ENCODE measurements around the gene RLIM.
"Not testable (repeated sequence)": the region's sequence is repeated elsewhere in the genome, so short reads cannot be mapped to it uniquely, and the experiment has no call there.

RLIM gene

GRCh38 chrX:74614093-74614909 lies at the start of gene RLIM:
Gene RLIM, minus strand, starts transcription at chrX:74614624. Its CDS starts 18,647 bp downstream, at chrX:74595977.
- intact Hi-C loops (cut with DNase I), result no loop called here
- peak; percentile 86 to 98 (median 89) for DNase-seq

DNA sequence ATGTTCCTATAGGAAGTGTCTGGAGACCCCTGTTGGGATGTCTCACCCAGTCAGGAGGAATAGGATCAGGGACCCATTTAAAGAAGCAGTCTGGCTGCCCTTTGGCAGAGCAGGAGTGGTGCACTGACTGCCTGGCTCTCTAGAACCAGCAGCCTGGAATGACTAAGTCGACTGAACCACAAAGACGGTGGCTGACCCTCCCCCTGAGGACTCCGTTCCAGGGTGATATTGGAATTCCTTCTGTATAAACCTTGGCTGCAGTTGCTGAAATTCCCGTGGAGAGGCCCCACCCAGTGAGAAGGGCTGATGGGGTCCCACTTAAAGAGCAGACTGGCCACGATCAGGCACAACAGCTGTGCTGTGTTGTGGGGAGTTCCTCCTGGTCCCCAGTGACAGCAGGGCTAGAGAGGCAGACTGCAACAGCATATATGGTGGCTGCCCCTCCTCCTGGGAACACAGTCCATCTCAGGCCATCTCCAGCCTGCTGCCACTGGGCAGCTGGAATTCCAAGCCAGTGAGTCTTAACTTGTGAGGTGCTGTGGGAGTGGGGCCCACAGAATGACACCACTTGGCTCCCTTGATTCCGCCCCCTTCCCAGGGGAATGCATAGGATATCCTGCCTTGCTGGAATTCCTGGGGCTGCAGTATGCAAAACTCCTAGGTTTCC lies 41.8 kb upstream of the RLIM start:
- DNase-seq, result peak in 1 of 10 donors; percentile 73
- intact Hi-C loops (cut with DNase I), result no loop called here

DNA sequence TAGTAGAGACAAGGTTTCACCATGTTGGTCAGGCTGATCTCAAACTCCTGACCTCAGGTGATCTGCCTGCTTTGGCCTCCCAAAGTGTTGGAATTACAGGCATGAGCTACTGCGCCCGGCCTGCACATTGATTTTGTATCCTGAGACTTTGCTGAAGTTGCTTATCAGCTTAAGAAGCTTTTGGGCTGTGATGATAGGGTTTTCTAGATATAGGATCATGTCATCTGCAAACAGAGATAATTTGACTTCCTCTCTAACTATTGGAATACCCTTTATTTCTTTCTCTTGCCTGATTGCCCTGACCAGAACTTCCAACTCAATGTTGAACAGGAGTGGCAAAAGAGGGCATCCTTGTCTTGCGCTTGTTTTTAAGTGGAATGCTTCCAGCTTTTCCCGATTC lies 40.5 kb upstream of the RLIM start:
- DNase-seq; intact Hi-C loops (cut with DNase I): not testable (repeated sequence)

DNA sequence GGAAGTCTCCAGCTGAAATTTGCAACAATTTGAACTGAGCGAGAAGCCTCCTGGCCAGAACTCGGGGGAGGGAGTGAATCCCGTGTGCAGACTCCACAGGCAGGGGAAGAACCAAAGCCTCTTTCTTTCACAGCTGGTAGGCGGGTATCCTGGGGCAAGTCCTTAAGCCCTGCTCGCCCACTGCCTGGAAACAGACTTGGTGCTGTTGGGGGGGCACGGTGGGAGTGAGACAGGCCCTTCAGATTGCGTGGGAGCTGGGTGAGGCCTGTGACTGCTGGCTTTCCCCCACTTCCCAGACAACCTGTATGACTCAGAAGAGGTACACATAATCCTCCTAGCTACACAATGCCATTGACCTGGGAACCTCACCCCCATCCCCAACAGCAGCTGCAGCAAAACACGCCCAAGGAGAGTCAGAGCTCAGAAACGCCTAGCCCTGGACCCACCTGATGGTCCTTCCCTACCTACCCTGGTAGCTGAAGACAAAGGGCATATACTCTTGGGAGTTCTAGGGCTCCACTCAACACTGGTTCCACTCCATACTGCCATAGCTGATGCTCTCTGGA lies 22.4 kb upstream of the RLIM start:
- peak in 1 of 10 donors; percentile 42 for DNase-seq
- intact Hi-C loops (cut with DNase I), result no loop called here

DNA sequence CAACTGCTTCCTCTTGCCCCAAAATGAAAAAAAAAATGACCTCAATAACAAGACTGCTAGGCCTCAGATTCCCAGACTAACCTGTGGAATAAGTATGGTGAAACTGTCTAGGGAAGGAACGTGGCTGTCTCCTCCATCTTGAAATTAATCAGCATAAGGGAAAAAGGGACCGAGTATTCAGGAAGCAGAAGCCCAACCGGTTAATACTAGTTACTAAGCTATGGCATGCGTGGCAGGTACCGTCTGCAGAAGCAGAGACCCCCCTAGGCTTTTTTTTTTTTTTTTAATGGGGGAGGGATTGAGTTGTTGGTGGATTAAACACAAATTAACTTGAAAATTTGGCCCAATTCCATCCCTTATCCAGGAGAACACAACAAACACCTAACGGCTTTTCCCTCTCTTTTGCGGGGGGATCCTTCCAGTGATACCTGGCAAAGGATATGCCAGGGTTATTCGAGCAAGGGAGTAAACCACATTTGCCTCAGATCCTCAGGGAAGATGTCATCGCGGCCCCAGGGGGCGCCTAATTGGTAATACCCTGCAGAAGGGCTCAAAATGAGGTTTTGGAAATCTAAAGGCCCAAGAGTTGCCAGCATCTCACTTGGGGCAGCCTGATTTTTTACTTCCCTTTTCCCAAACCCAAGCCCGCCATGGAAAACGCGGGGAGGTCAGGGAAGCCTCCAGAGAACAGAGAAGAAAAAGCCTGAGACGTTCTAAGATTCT lies 893 bp downstream of the RLIM start:
- peak in 1 of 10 donors; percentile 1 for DNase-seq
- intact Hi-C loops (cut with DNase I), result no loop called here

DNA sequence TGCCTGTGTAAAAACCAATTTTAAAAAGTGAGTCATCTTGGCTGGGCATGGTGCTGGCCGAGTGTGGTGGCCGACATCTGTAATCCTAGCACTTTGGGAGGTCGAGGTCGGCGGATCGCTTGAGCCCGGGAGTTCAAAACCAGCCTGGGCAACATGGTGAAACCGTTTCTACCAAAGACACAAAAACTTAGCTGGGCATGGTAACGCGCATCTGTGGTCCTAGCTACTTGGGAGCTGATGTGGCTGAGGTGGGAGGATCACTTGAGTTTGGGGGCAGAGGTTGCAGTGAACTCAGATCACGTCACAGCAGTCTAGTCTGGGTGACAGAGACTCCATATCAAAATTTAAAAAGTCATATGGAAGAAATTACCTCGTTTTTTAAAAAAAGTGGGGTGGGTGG lies 7.6 kb downstream of the RLIM start:
- intact Hi-C loops (cut with DNase I), result no loop called here
- DNase-seq, result peak in 1 of 10 donors; percentile 15

GRCh38 chrX:74606342-74606741 lies 8.1 kb downstream of the RLIM start:
- DNase-seq, result no peak
- intact Hi-C loops (cut with DNase I), result no loop called here

- intact Hi-C loops (cut with DNase I), result no loop called here
These were observed 11.4 kb downstream of the RLIM start for GRCh38 chrX:74603040-74603439.

DNA sequence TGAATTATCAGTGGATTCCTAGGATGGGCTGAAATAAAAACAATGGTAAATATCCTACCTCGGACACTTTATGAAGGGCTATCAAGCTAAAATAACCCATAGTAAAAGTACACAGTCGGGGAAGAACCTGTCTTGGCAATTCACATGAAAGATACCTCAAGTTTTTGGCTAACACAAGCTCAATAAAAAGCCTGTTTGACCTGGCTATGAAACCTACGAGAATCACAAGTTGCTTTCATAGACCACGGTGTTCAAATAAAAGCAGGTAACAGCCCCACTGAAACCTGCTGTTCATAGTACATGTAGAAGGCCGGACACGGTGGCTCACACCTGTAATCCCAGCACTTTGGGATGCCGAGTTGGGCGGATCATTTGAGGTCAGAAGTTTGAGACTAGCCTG lies 12.3 kb downstream of the RLIM start:
- intact Hi-C loops (cut with DNase I), result no loop called here
- no peak for DNase-seq

More at GRCh38 chrX:74603040-74603439, 11.4 kb downstream of the RLIM start:
- DNase-seq, result no peak

- no peak for DNase-seq
- intact Hi-C loops (cut with DNase I), result no loop called here
These were observed 20.8 kb downstream of the RLIM start for GRCh38 chrX:74593593-74593992.

DNA sequence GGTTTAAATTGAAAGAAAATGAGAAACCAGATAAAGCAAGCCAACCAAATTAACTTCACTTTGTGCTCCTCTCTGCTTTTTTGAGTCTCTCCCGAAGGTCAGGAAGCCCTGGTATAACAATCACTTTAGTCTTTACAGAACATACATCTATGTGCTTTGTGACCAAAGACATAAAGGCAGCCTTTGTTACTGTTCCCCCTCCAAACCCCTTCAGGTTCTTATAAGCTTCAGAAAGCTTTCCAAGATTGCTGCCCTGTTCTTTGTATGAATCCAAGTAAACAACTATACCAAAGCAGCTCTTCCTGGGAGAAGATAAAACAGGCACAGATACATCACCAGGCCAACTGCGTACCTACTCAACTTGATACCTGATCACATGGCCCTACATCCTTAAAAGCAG lies 28.7 kb downstream of the RLIM start:
- no peak for DNase-seq
- intact Hi-C loops (cut with DNase I), result no loop called here

DNA sequence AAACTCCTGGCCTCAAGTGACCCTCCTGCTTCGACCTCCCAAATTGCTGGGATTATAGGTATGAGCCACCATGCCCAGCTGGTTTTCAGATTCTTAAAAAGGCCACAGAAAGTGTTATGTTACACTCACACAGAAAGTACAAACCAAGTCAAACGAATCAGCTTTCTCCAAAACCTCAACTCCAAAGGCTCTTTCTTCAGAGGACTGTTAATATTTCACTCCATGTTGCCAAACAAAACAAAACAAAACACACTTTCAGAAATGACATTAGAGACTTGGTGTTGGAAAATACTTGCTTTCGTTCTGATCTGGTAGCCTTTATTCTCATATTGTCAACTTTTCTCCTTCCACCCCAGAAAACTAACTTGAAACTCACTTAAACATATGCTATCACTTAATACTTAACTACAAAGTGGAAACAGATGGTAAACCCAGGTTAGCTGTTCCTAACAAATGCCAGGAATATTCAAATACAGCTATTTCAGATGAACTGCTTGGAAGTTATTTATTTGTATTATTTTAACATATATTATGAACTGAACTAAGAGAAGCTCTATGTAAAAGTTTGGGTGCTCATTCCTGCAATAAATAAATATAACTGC lies 34.7 kb downstream of the RLIM start:
- DNase-seq, result no peak

DNA sequence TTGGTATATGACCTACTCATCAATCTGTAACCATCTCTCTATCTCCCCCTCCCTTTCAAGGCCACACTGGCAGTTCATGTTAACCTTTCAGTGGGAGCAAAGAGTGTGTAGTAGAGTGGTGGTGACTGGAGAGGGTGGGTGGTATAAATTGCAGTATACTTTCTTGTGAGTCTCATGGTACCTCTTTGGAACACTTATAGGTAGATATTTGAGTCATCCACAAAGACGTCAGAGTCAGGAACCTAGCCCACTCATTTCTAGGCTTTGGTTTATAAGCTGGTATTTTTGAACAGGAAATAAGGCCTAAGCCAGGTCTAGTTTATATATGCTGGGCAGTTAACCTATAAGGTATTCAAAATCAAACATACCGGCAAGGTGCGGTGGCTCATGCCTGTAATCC lies 36.3 kb downstream of the RLIM start:
- DNase-seq, result no peak
- intact Hi-C loops (cut with DNase I), result no loop called here

More for the DNA sequence above, 34.7 kb downstream of the RLIM start:
- intact Hi-C loops (cut with DNase I), result no loop called here

GRCh38 chrX:74557378-74557777 lies 57.0 kb downstream of the RLIM start:
- DNase-seq, result no peak
- intact Hi-C loops (cut with DNase I), result no loop called here

GRCh38 chrX:74551934-74552333 lies 62.5 kb downstream of the RLIM start:
- intact Hi-C loops (cut with DNase I), result loop anchor here (5.0 kb wide), 1 partner anchor 695 kb away; no protein-coding TSS in a partner anchor
- DNase-seq, result no peak

DNA sequence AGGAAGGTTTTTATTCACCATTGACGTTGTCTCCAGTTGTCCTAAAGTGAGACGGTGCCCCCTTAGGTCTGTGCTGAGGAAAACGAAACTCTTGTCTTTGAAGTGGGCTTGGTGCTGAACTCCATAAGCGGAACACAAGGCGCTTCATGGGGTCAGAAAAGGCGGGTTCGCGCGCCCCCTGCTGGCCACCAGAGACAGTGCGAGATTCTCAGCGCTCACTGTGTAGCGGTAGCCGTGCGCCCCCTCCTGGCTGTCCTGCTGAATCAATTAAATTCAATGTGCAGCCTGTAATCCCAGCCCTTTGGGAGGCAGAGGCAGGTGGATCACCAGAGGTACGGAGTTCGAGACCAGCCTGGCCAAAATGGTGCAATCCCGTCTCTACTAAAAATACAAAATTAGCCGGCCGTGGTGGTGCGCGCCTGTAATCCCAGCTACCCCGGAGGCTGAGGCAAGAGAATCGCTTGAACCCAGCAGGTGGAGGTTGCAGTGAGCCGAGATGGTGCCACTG lies 64.1 kb downstream of the RLIM start:
- peak; percentile 54 to 97 (median 81) for DNase-seq
- intact Hi-C loops (cut with DNase I), result loop anchor here (1.0 to 5.0 kb wide), 2 partner anchors 167 to 693 kb away; no protein-coding TSS in a partner anchor

DNA sequence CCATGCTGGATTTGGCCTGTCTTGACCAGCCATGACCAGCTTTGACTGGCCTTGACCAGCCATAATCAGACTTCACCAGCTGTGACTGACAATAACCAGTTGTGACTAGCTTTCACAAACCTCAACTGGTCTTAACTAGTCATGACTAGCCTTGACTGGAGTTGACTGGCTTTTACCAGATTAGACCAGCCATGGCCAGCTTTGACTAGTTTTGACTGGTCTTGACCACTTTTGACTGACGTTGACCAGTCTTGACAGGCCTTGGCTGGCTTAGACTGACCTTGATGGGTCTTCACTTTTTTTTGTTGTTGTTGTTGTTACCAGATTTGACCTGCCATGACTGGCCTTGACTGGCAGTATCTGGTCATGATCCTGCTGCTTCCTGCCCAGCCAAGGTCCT lies 67.4 kb downstream of the RLIM start:
- intact Hi-C loops (cut with DNase I), result no loop called here
- DNase-seq, result no peak

DNA sequence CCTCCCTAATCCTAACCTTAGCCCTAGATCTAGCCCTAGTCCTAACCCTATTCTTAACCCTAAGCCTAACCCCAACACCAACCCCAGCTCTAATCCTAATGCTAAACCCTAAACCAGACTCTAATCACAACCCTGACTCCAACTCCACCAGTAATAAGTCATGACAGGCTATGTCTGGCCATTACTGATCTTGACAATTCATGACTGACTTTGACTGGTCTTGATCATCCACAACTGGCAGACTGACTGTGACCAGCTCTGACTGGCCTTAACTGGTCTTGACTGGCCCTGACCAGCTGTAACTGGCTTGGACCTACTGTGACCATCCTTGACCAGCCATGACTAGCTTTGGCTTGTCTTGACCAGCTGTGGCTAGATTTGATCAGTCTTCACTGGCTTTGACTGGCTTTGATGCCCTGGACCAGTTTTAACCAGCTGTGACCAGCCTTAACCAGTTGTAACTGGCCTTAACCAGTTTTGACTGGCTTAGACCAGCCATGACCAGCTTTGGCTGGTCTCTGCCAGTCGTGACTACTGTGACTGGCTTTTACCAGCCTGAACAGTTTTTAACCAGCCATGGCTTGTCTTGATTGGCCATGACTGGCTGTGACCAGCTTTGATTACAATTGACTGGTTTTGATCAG lies 68.4 kb downstream of the RLIM start:
- intact Hi-C loops (cut with DNase I), result no loop called here

DNA sequence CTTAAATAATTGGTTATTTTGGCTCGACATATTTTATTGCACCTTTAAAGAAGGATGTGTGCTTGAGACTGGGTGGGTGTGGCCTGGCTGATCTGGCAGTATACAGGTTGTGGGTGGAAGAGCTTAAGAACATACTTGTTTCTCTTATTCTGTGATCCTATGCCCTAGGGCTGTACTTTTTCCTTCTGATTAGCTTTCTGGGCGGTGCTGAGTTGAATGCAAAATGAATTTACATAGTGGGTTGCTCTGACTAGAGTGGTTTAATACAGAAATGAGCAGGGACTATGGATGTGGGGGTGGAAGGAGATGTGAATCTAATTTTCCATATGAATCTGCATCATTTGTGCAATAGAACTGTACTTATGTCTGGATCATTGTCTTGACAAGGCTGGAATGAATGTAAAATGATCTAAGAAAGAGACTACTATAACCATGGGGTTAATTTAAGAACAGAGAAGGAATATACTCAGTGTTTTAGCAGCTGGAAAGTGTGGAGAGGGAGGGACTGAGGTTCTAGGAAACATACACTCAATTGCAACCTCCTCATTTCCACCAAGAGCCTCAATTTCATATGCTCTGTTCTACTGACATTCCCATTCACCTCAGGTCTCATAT lies 73.7 kb downstream of the RLIM start:
- intact Hi-C loops (cut with DNase I), result no loop called here
- DNase-seq, result no peak

More for the DNA sequence above, 68.4 kb downstream of the RLIM start:
- DNase-seq, result no peak
